Endothelial cell of umbilical vein (primary cell): ENCODE data around the gene RALGPS1. TPM values are rescaled to one million over a fixed set of nuclear protein-coding genes. Genes with fewer than 3 reads are reported as not detected.

Experiments
- BruUV-seq: library from RNA; stranded (reverse); fragments of 400-500 nt; replicated peaks from 2 replicates; lab custom pipeline; 2021; lab: Mats Ljungman, UMichigan
- CTCF ChIA-PET: fragments of 300-600, 350-600 bp; sonication (Branson Sonifier 250); formaldehyde crosslinking; loops from one replicate; lab custom pipeline; 2021; ENCODE audit warnings: antibody characterized with exemption, inconsistent platforms; lab: Charles Lee
- POLR2A ChIA-PET: fragments of 300-600, 350-600 bp; sonication (Branson Sonifier 250); formaldehyde crosslinking; loops from one replicate; lab custom pipeline; 2021; ENCODE audit warnings: antibody characterized with exemption, inconsistent platforms; lab: Charles Lee
- DNase-seq: peaks from one replicate; pipeline ENCODE4 v3.0.0-alpha.2; 2011; ENCODE audit warnings: low read depth, low spot score
- FAIRE-seq: peaks from 2 replicates; lab custom pipeline; 2011; peaks lifted over from hg19 to GRCh38; lab: Jason Lieb, UNC
- H2AFZ ChIP-seq: 2 replicates; pipeline ENCODE4 v1.6.0; 2012; ENCODE audit warnings: low read depth, low read length, control low read depth, inconsistent platforms
- H3K27ac ChIP-seq: 2 replicates; pipeline ENCODE4 v1.5.1; 2011; ENCODE audit warnings: low read depth, mild to moderate bottlenecking, control low read depth, low read length, moderate library complexity; ENCODE audit not compliant: insufficient read depth
- H3K27me3 ChIP-seq, 2 experiments: 2 replicates each; pipeline versions ENCODE4 v1.6.0 to v1.6.1; 2011; ENCODE audit warnings: low read length in 2 of 2, mixed read lengths in 1 of 2; ENCODE audit not compliant: control insufficient read depth in 2 of 2, insufficient read depth in 2 of 2
- H3K36me3 ChIP-seq, 2 experiments: 2 replicates in 1 of 2; 3 replicates in 1 of 2; pipeline ENCODE4 v1.5.1; 2011; ENCODE audit warnings: low read length in 2 of 2, mild to moderate bottlenecking in 1 of 2, moderate library complexity in 1 of 2; ENCODE audit not compliant: control insufficient read depth in 2 of 2, insufficient read depth in 2 of 2; ENCODE audit errors: extremely low read depth in 1 of 2
- H3K4me1 ChIP-seq: 3 replicates; pipeline ENCODE4 v1.5.1; 2011; ENCODE audit warnings: mild to moderate bottlenecking, low read length; ENCODE audit not compliant: control insufficient read depth, insufficient read depth; ENCODE audit errors: extremely low read depth
- H3K4me2 ChIP-seq: 2 replicates; pipeline ENCODE4 v1.6.1; 2011; ENCODE audit warnings: low read length, control low read depth, mixed read lengths; ENCODE audit not compliant: insufficient read depth
- H3K4me3 ChIP-seq, 3 experiments: fragments of 200-600 bp in 1 of 3; sonication (generic), shearing (Covaris generic) in 1 of 3; replicated peaks in 1 of 3; 2 replicates each; pipeline ENCODE4 v1.5.1; 2011 to 2016; ENCODE audit warnings: control low read depth in 3 of 3, low read length in 3 of 3, mild to moderate bottlenecking in 2 of 3, inconsistent platforms in 1 of 3, low read depth in 1 of 3, moderate library complexity in 1 of 3; ENCODE audit not compliant: insufficient read depth in 1 of 3
- H3K79me2 ChIP-seq: 2 replicates; pipeline ENCODE4 v1.6.0; 2012; ENCODE audit warnings: low read length, inconsistent platforms; ENCODE audit not compliant: control insufficient read depth, insufficient read depth
- H3K9ac ChIP-seq: replicated peaks from 2 replicates; pipeline ENCODE3; 2011; ENCODE audit warnings: low read length, control low read depth; ENCODE audit not compliant: insufficient read depth; ENCODE audit errors: extremely low read depth
- H3K9me1 ChIP-seq: replicated peaks from 3 replicates; pipeline ENCODE4 v1.6.0; 2011; ENCODE audit warnings: mild to moderate bottlenecking, low read length; ENCODE audit not compliant: control insufficient read depth, insufficient read depth; ENCODE audit errors: extremely low read depth
- H3K9me3 ChIP-seq: replicated peaks from 2 replicates; pipeline ENCODE4 v1.5.1; 2012; ENCODE audit warnings: low read length, inconsistent platforms; ENCODE audit not compliant: control insufficient read depth, insufficient read depth
- H4K20me1 ChIP-seq: replicated peaks from 2 replicates; pipeline ENCODE3; 2011; ENCODE audit warnings: mild to moderate bottlenecking, low read length; ENCODE audit not compliant: control insufficient read depth, insufficient read depth; ENCODE audit errors: extremely low read depth
- EZH2 ChIP-seq: IDR thresholded peaks from 2 replicates; pipeline ENCODE4 v1.6.1; 2012; ENCODE audit warnings: borderline replicate concordance, low read depth, mild to moderate bottlenecking, moderate library complexity, low read length, inconsistent platforms; ENCODE audit not compliant: severe bottlenecking
- FOS ChIP-seq: IDR thresholded peaks from 2 replicates; pipeline ENCODE4 v1.6.1; 2011; ENCODE audit warnings: mild to moderate bottlenecking, low read length, moderate library complexity, borderline replicate concordance; ENCODE audit not compliant: insufficient read depth
- GATA2 ChIP-seq: IDR thresholded peaks from 2 replicates; pipeline ENCODE4 v1.7.0; 2011; ENCODE audit warnings: low read depth, mild to moderate bottlenecking, moderate library complexity, mixed read lengths, low read length; ENCODE audit not compliant: insufficient read length, insufficient read depth
- JUN ChIP-seq: IDR thresholded peaks from 2 replicates; pipeline ENCODE4 v1.6.1; 2011; ENCODE audit warnings: borderline replicate concordance, low read depth; ENCODE audit not compliant: insufficient read length, insufficient read depth
- MYC ChIP-seq: IDR thresholded peaks from one replicate; pipeline ENCODE4 v1.6.1; 2011; ENCODE audit warnings: mild to moderate bottlenecking, low read depth, low read length
- POLR2AphosphoS5 ChIP-seq: IDR thresholded peaks from 2 replicates; pipeline ENCODE4 v1.6.1; 2012; ENCODE audit warnings: low read depth, mild to moderate bottlenecking, control low read depth, low read length, moderate library complexity; ENCODE audit not compliant: insufficient read depth
- dilution Hi-C: fragments of 300-500 bp; cut with MboI; formaldehyde crosslinking; loops from one replicate; pipeline ENCODE4 v1.15.0; 2019; ENCODE audit warnings: low sequenced_read_pairs; ENCODE audit not compliant: extremely low pct_ligation_motif_present
- intact Hi-C: fragments of 100-400 bp; cut with micrococcal nuclease; formaldehyde crosslinking; loops from one replicate; pipeline ENCODE4 v1.10.0; 2022
- polyA plus RNA-seq, 4 experiments: library from polyadenylated mRNA; depleted of rRNA in 3 of 4; stranded (reverse) in 3 of 4; unstranded in 1 of 4; fragments of >200 nt; gene quantifications; 2 replicates each; pipeline versions ENCODE4 v1.2.1 to v1.2.3, GENCODE V29; 2011 to 2012; ENCODE audit warnings: missing spikeins in 1 of 4
- total RNA-seq: library from RNA; stranded (reverse); gene quantifications from 2 replicates; pipeline ENCODE4 v1.2.3, GENCODE V29; 2021
- TF ChIP-seq, protein P1 (sequence below), 2 donors: IDR thresholded peaks; 1 replicate in 1 of 2; 2 replicates in 1 of 2; pipeline ENCODE4 v1.5.1; 2011; ENCODE audit warnings: low read length in 2 of 2, mild to moderate bottlenecking in 2 of 2, moderate library complexity in 2 of 2, control low read depth in 1 of 2, inconsistent platforms in 1 of 2, low read depth in 1 of 2; ENCODE audit not compliant: insufficient read depth in 1 of 2; ENCODE audit errors: extremely low read depth in 1 of 2

RALGPS1 gene
- total and polyA plus RNA-seq, 2 donors (not counting 3 experiments of a cell fraction or from before 2014, with no cell fraction given) = 3.8 to 5.5 TPM

DNA sequence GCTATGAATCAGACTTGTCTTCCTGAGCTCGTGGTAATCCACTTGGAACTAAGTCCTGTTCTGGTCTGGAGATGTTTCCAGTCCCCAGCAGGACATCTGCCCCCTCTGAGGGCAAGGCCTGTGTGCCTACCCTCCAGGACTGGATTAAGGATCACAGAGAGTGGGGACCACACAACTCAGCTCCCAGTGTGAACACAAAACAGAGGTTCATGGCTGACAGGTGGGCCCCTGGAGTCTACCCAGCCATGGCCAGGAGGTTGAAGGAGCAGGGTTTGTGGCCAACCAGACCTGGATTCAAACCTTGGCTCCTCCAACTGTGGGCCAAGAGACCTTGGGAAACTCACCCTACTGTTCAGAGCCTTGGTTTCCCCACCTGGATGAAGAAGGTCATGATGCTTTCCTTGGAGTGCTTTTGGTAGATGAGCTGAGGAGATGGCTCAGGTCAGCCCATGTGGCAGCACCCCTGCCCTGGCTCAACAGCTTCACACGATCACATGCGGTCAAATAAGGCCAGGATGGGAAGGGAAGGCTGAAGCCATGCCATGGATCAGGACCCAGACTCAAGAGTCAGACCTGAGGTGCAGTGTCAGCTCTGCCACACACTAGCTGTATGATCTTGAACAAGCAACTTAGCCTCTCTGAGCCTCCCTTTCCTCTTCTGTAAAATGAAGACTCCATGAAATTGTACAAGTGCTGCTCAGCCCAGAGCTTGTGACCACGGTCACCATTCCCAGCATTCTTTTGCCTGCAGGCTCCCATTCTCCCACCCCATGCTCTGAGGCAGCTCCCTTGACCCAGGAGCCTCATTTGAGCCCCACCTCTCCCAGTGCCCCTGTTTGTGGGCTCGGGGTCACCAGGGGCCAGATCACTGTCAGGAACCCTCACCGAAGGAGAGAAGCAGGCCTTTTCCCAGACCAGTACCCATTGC is 235.1 kb downstream of the RALGPS1 start:
- Histone ChIP-seq H3K9ac (no peak overlapping the region), H3K79me2 (no peaks in the 10 kb centered on the region), H3K4me3 (no peak overlapping the region), H3K27ac (no peak overlapping the region), H2AFZ (no peak overlapping the region), H3K4me2 (no peak overlapping the region), H3K36me3 (no peaks in the 10 kb centered on the region), H3K4me1 (peaks cover 7% of the 10 kb centered on the region), H3K9me1 (no peaks in the 10 kb centered on the region), H3K27me3 (peaks cover 2% of the 10 kb centered on the region in 2 experiments), H3K9me3 (no peaks in the 10 kb centered on the region), H4K20me1 (no peaks in the 10 kb centered on the region)
- TF ChIP-seq EZH2 = no peak
- TF ChIP-seq POLR2AphosphoS5 = no peak
- TF ChIP-seq, protein P1, sequence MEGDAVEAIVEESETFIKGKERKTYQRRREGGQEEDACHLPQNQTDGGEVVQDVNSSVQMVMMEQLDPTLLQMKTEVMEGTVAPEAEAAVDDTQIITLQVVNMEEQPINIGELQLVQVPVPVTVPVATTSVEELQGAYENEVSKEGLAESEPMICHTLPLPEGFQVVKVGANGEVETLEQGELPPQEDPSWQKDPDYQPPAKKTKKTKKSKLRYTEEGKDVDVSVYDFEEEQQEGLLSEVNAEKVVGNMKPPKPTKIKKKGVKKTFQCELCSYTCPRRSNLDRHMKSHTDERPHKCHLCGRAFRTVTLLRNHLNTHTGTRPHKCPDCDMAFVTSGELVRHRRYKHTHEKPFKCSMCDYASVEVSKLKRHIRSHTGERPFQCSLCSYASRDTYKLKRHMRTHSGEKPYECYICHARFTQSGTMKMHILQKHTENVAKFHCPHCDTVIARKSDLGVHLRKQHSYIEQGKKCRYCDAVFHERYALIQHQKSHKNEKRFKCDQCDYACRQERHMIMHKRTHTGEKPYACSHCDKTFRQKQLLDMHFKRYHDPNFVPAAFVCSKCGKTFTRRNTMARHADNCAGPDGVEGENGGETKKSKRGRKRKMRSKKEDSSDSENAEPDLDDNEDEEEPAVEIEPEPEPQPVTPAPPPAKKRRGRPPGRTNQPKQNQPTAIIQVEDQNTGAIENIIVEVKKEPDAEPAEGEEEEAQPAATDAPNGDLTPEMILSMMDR (IDR thresholded peaks at IDR 0.05; ENCODE audit: extremely low read depth in 1 of 2, insufficient read depth in 1 of 2, low read depth in 1 of 2, low read length in 2 of 2) = no peak
- no peak for TF ChIP-seq GATA2
- TF ChIP-seq MYC = no peak
- TF ChIP-seq FOS = no peak
- TF ChIP-seq JUN = no peak
- dilution Hi-C loops (no loop called here), intact Hi-C loops (no loop called here)
- DNase-seq = no peak
- CTCF ChIA-PET = interaction anchor here (1.5 to 2.0 kb wide), 3 partner anchors 10 to 19 kb away, joined by 3 to 4 read pairs (median 4); no protein-coding TSS in a partner anchor
- FAIRE-seq = no peak
- POLR2A ChIA-PET = no interaction called here
- BruUV-seq = no TSS peak
